Measurements from ENCODE around the gene LRRC8E.

- no peak for TF ChIP-seq CTCF (IDR thresholded peaks at IDR 0.05)
- TF ChIP-seq POLR2A (IDR thresholded peaks at IDR 0.05), result no peak
These were observed 14.0 kb upstream of the LRRC8E start, which contains the start of gene PRR36 for GRCh38 chr19:7874076-7874896.

Data from uterus (tissue), 2 donors.